HCT116 (cell line): Measurements from ENCODE around the gene HS6ST3. TPM values are rescaled to one million over a fixed set of nuclear protein-coding genes. Genes with fewer than 3 reads are reported as not detected.

ENCODE experiments used
- ATAC-seq: fragments of 200-7000 bp; cut with Tn5 transposase; 2 replicates; pipeline ENCODE4 v1.9.1; 2020; ENCODE audit warnings: mild to moderate bottlenecking, moderate library complexity
- BruUV-seq: library from RNA; stranded (reverse); fragments of 400-500 nt; replicated peaks from 2 replicates; lab custom pipeline; 2021; lab: Mats Ljungman, UMichigan
- CTCF ChIA-PET: fragments of 300-600 bp; sonication (Branson Sonifier 250); formaldehyde crosslinking; loops from one replicate; lab custom pipeline; 2021; ENCODE audit warnings: antibody characterized with exemption; lab: Charles Lee
- POLR2A ChIA-PET: fragments of 300-600, 350-600 bp; sonication (Branson Sonifier 250); formaldehyde crosslinking; loops from one replicate; lab custom pipeline; 2021; ENCODE audit warnings: antibody characterized with exemption; lab: Charles Lee
- RAD21 ChIA-PET, 2 experiments: fragments of 300-600 bp; sonication (Branson Sonifier 250); formaldehyde crosslinking; loops; one replicate each; lab custom pipeline; 2023; ENCODE audit warnings: low total read pairs in 2 of 2; ENCODE audit not compliant: uncharacterized antibody in 2 of 2, unreplicated experiment in 2 of 2, low non-redundant PET in 1 of 2; lab: Charles Lee
- DNase-seq: peaks from one replicate; pipeline ENCODE4 v3.0.0-alpha.2; 2010; ENCODE audit warnings: low read depth, low spot score
- H2AFZ ChIP-seq: fragments of 200-600 bp; shearing (Covaris generic), sonication (generic); 2 replicates; pipeline ENCODE4 v1.6.1; 2017; ENCODE audit warnings: low read depth, mixed run types, mixed read lengths, antibody characterized with exemption, low read length; ENCODE audit not compliant: poor library complexity, severe bottlenecking
- H3K27ac ChIP-seq: 2 replicates; pipeline ENCODE4 v1.5.1; 2012; ENCODE audit warnings: low read depth, low read length
- H3K27me3 ChIP-seq: fragments of 200-600 bp; sonication (generic); 2 replicates; pipeline ENCODE4 v1.6.1; 2016; ENCODE audit warnings: mixed run types, low read length, mixed read lengths; ENCODE audit not compliant: insufficient read depth
- H3K36me3 ChIP-seq, 2 experiments: fragments of 200-500 bp in 1 of 2; fragments of 200-600 bp in 1 of 2; sonication (Bioruptor generic) in 1 of 2; sonication (generic) in 1 of 2; 2 replicates each; pipeline versions ENCODE4 v1.5.1 to v1.6.1; 2014 to 2016; ENCODE audit warnings: low read length in 2 of 2, inconsistent platforms in 1 of 2, mixed read lengths in 1 of 2, mixed run types in 1 of 2; ENCODE audit not compliant: insufficient read depth in 2 of 2, control insufficient read depth in 1 of 2
- H3K4me1 ChIP-seq, 2 experiments: fragments of 200-600 bp in 1 of 2; sonication (generic) in 1 of 2; 2 replicates each; pipeline versions ENCODE4 v1.5.1 to v1.6.1; 2012 to 2017; ENCODE audit warnings: low read length in 2 of 2, inconsistent platforms in 1 of 2, mild to moderate bottlenecking in 1 of 2, mixed read lengths in 1 of 2, mixed run types in 1 of 2, moderate library complexity in 1 of 2; ENCODE audit not compliant: insufficient read depth in 2 of 2, control insufficient read depth in 1 of 2
- H3K4me2 ChIP-seq: fragments of 200-600 bp; sonication (generic); 2 replicates; pipeline ENCODE4 v1.6.1; 2017; ENCODE audit warnings: mixed run types, low read length, mixed read lengths
- H3K4me3 ChIP-seq, 2 experiments: fragments of 200-600 bp in 1 of 2; sonication (generic) in 1 of 2; replicated peaks in 1 of 2; 2 replicates each; pipeline ENCODE4 v1.5.1; 2011 to 2016; ENCODE audit warnings: low read length in 2 of 2, control low read depth in 1 of 2, low read depth in 1 of 2, mild to moderate bottlenecking in 1 of 2, mixed read lengths in 1 of 2, mixed run types in 1 of 2
- H3K79me2 ChIP-seq: fragments of 200-600 bp; sonication (generic); 2 replicates; pipeline ENCODE4 v1.6.1; 2017; ENCODE audit warnings: mild to moderate bottlenecking, mixed run types, low read length, moderate library complexity, mixed read lengths; ENCODE audit not compliant: insufficient read depth
- H3K9ac ChIP-seq: fragments of 200-600 bp; sonication (generic); 2 replicates; pipeline ENCODE4 v1.6.1; 2016; ENCODE audit warnings: low read length, mixed read lengths
- H3K9me2 ChIP-seq: fragments of 200-600 bp; sonication (generic), shearing (Covaris generic); 2 replicates; pipeline ENCODE4 v1.6.1; 2017; ENCODE audit warnings: mixed run types, mild to moderate bottlenecking, moderate library complexity; ENCODE audit not compliant: insufficient read depth
- H3K9me3 ChIP-seq, 2 experiments: fragments of 200-500 bp in 1 of 2; fragments of 200-600 bp in 1 of 2; sonication (Bioruptor generic) in 1 of 2; sonication (generic) in 1 of 2; 2 replicates each; pipeline ENCODE4 v1.6.1; 2014 to 2017; ENCODE audit warnings: low read length in 2 of 2, mixed read lengths in 2 of 2, inconsistent platforms in 1 of 2, low read depth in 1 of 2, mild to moderate bottlenecking in 1 of 2, mixed run types in 1 of 2, moderate library complexity in 1 of 2; ENCODE audit not compliant: control insufficient read depth in 1 of 2, insufficient read depth in 1 of 2
- H4K20me1 ChIP-seq: fragments of 200-600 bp; sonication (generic), shearing (Covaris generic); 2 replicates; pipeline ENCODE4 v1.6.1; 2017; ENCODE audit warnings: mixed run types, mild to moderate bottlenecking, moderate library complexity; ENCODE audit not compliant: insufficient read depth
- ATF3 ChIP-seq: IDR thresholded peaks from 2 replicates; pipeline ENCODE4 v1.6.1; 2012
- CTCF ChIP-seq, 3 experiments: fragments of 200-600 bp in 1 of 3; sonication (generic) in 1 of 3; IDR thresholded peaks in 2 of 3; conservative IDR thresholded peaks in 1 of 3; 2 replicates each; pipeline ENCODE4 v1.5.1; 2012 to 2017; ENCODE audit warnings: low read depth in 2 of 3, low read length in 2 of 3, antibody characterized with exemption in 1 of 3, borderline replicate concordance in 1 of 3, control low read depth in 1 of 3, mild to moderate bottlenecking in 1 of 3, mixed read lengths in 1 of 3, mixed run types in 1 of 3, moderate library complexity in 1 of 3; ENCODE audit not compliant: insufficient read depth in 1 of 3
- EGR1 ChIP-seq: IDR thresholded peaks from 2 replicates; pipeline ENCODE4 v1.6.1; 2012; ENCODE audit warnings: low read depth
- EZH2 ChIP-seq: fragments of 200-600 bp; sonication (generic); IDR thresholded peaks from 2 replicates; pipeline ENCODE4 v1.6.1; 2017; ENCODE audit warnings: antibody characterized with exemption, mixed run types
- EZH2phosphoT487 ChIP-seq: fragments of 200-600 bp; IDR thresholded peaks from 2 replicates; pipeline ENCODE4 v1.6.1; 2018; ENCODE audit warnings: antibody characterized with exemption, borderline replicate concordance
- FOSL1 ChIP-seq: IDR thresholded peaks from 2 replicates; pipeline ENCODE4 v1.6.1; 2012; ENCODE audit warnings: low read depth
- JUND ChIP-seq: IDR thresholded peaks from 2 replicates; pipeline ENCODE4 v1.6.1; 2012
- MAX ChIP-seq: IDR thresholded peaks from 2 replicates; pipeline ENCODE4 v1.6.1; 2012
- POLR2A ChIP-seq: IDR thresholded peaks from 2 replicates; pipeline ENCODE4 v1.7.0; 2011; ENCODE audit warnings: borderline replicate concordance; ENCODE audit not compliant: insufficient read depth, insufficient read length; ENCODE audit errors: extremely low read depth
- POLR2AphosphoS5 ChIP-seq: IDR thresholded peaks from 2 replicates; pipeline ENCODE4 v1.6.1; 2011; ENCODE audit warnings: mild to moderate bottlenecking, low read depth, low read length, moderate library complexity
- RAD21 ChIP-seq: IDR thresholded peaks from 2 replicates; pipeline ENCODE4 v1.6.1; 2012; ENCODE audit warnings: low read depth, mild to moderate bottlenecking
- SIN3A ChIP-seq: IDR thresholded peaks from 2 replicates; pipeline ENCODE4 v1.6.1; 2012; ENCODE audit warnings: low read depth
- SRF ChIP-seq: IDR thresholded peaks from 2 replicates; pipeline ENCODE4 v1.6.1; 2012; ENCODE audit warnings: low read depth
- TCF7L2 ChIP-seq: IDR thresholded peaks from 2 replicates; pipeline ENCODE4 v1.7.0; 2011; ENCODE audit warnings: borderline replicate concordance, inconsistent platforms; ENCODE audit not compliant: insufficient read depth, insufficient read length; ENCODE audit errors: extremely low read depth
- ZBTB33 ChIP-seq: IDR thresholded peaks from 2 replicates; pipeline ENCODE4 v1.6.1; 2011; ENCODE audit warnings: mild to moderate bottlenecking, low read length, moderate library complexity; ENCODE audit not compliant: insufficient replicate concordance; ENCODE audit errors: extremely low read depth
- ZFX ChIP-seq: fragments of 450-650 bp; IDR thresholded peaks from 2 replicates; pipeline ENCODE4 v1.6.1; 2017
- ZNF274 ChIP-seq: fragments of 200-500 bp; sonication (Bioruptor generic); IDR thresholded peaks from 2 replicates; pipeline ENCODE4 v1.6.1; 2014; ENCODE audit warnings: mild to moderate bottlenecking, low read depth, low read length, inconsistent platforms
- intact Hi-C: fragments of 100-400 bp; cut with micrococcal nuclease; formaldehyde crosslinking; loops from 2 replicates; pipeline ENCODE4 v1.10.0; 2022
- total RNA-seq: library from RNA; stranded (reverse); gene quantifications from one replicate; pipeline ENCODE4 v1.2.1, GENCODE V29; 2021; ENCODE audit not compliant: unreplicated experiment

Gene HS6ST3
- total RNA-seq, 1 experiment from 2014 or later, result 0.10 TPM

- H3K9ac ChIP-seq, result no peak overlapping the region
- CTCF ChIA-PET, result no interaction called here
- no peak overlapping the region for H3K4me2 ChIP-seq
- H4K20me1 ChIP-seq, result no peaks in the 10 kb centered on the region; the same call in 1 of the 2 replicates
- POLR2A ChIA-PET, result no interaction called here
- H3K27me3 ChIP-seq, result no peaks in the 10 kb centered on the region
- ATAC-seq (no peak), DNase-seq (no peak)
- RAD21 ChIA-PET, result no interaction called here
- no peaks in the 10 kb centered on the region for H3K9me3 ChIP-seq
- no peaks in the 10 kb centered on the region for H3K9me2 ChIP-seq
- H3K36me3 ChIP-seq, result no peaks in the 10 kb centered on the region
- no TSS peak for BruUV-seq
- no peaks in the 10 kb centered on the region for H3K79me2 ChIP-seq
- TF ChIP-seq EGR1 (no peak), FOSL1 (no peak)
- no peak overlapping the region for H3K27ac ChIP-seq
- H3K4me1 ChIP-seq, result no peaks in the 10 kb centered on the region
- no peak overlapping the region for H3K4me3 ChIP-seq
- H2AFZ ChIP-seq, result no peak overlapping the region
- intact Hi-C loops, result no loop called here
Measured at GRCh38 chr13:96527497-96527896, 437.6 kb downstream of the HS6ST3 start.

GRCh38 chr13:96532804-96533203 lies 442.9 kb downstream of the HS6ST3 start:
- no TSS peak for BruUV-seq
- RAD21 ChIA-PET, result no interaction called here
- ATAC-seq, result no peak

More at GRCh38 chr13:96532804-96533203, 442.9 kb downstream of the HS6ST3 start:
- intact Hi-C loops, result no loop called here
- H3K4me2 ChIP-seq, result no peak overlapping the region
- H3K9me3 ChIP-seq, result no peaks in the 10 kb centered on the region
- no peaks in the 10 kb centered on the region; the same call in 1 of the 2 replicates for H4K20me1 ChIP-seq
- peaks cover 9% of the 10 kb centered on the region; the same call in 1 of the 2 replicates for H3K27me3 ChIP-seq
- no peak overlapping the region for H3K9ac ChIP-seq
- ChIA-PET CTCF (no interaction called here), POLR2A (no interaction called here)
- H2AFZ ChIP-seq, result no peak overlapping the region
- no peak overlapping the region for H3K27ac ChIP-seq
- TF ChIP-seq POLR2A (no peak), MAX (no peak), JUND (no peak), EZH2phosphoT487 (no peak), TCF7L2 (no peak), ATF3 (no peak), ZNF274 (no peak), CTCF (IDR thresholded peaks at IDR 0.05 in 2 of 3, conservative IDR thresholded peaks at IDR 0.05 in 1 of 3; ENCODE audit: borderline replicate concordance in 1 of 3, insufficient read depth in 1 of 3, low read depth in 2 of 3, low read length in 2 of 3) (no peak), EGR1 (no peak), ZFX (no peak), POLR2AphosphoS5 (no peak), RAD21 (no peak), FOSL1 (no peak), ZBTB33 (no peak), SIN3A (no peak), SRF (no peak), EZH2 (no peak)
- H3K9me2 ChIP-seq, result no peaks in the 10 kb centered on the region
- H3K36me3 ChIP-seq, result no peaks in the 10 kb centered on the region
- H3K4me3 ChIP-seq, result no peak overlapping the region
- no peak for DNase-seq
- H3K79me2 ChIP-seq, result no peaks in the 10 kb centered on the region
- H3K4me1 ChIP-seq, result no peaks in the 10 kb centered on the region
